ENCODE data around the gene ANXA2R.

ANXA2R gene

GRCh38 chr5:42995360-42995751 lies 44.8 kb downstream of the ANXA2R start:
- DNase-seq = no peak

GRCh38 chr5:42994555-42995359 lies 45.4 kb downstream of the ANXA2R start:
- peak; percentile 70 to 74 for DNase-seq

- DNase-seq = no peak
Observed at GRCh38 chr5:42994246-42994554, 45.9 kb downstream of the ANXA2R start.

- DNase-seq = no peak
Observed at GRCh38 chr5:42993516-42994245, 46.4 kb downstream of the ANXA2R start.

GRCh38 chr5:42992088-42992879 lies 47.8 kb downstream of the ANXA2R start:
- peak; percentile 44 to 54 for DNase-seq

GRCh38 chr5:42991404-42992087 lies 48.6 kb downstream of the ANXA2R start:
- no peak for DNase-seq

- DNase-seq = no peak
Observed at GRCh38 chr5:42990892-42991291, 49.2 kb downstream of the ANXA2R start.

Data from hippocampal formation (tissue), 2 donors.